NCI-H510A (cell line): ENCODE measurements around the gene MAP2K4.
A peak's percentile ranks its signal among the peaks of the same experiment; 100 is the strongest.
"Not testable (repeated sequence)": the region's sequence is repeated elsewhere in the genome, so short reads cannot be mapped to it uniquely, and the experiment has no call there.

ENCODE experiments used
- DNase-seq: peaks from one replicate; lab custom pipeline; 2025; lab: John Stamatoyannopoulos, UW

The MAP2K4 gene

DNA sequence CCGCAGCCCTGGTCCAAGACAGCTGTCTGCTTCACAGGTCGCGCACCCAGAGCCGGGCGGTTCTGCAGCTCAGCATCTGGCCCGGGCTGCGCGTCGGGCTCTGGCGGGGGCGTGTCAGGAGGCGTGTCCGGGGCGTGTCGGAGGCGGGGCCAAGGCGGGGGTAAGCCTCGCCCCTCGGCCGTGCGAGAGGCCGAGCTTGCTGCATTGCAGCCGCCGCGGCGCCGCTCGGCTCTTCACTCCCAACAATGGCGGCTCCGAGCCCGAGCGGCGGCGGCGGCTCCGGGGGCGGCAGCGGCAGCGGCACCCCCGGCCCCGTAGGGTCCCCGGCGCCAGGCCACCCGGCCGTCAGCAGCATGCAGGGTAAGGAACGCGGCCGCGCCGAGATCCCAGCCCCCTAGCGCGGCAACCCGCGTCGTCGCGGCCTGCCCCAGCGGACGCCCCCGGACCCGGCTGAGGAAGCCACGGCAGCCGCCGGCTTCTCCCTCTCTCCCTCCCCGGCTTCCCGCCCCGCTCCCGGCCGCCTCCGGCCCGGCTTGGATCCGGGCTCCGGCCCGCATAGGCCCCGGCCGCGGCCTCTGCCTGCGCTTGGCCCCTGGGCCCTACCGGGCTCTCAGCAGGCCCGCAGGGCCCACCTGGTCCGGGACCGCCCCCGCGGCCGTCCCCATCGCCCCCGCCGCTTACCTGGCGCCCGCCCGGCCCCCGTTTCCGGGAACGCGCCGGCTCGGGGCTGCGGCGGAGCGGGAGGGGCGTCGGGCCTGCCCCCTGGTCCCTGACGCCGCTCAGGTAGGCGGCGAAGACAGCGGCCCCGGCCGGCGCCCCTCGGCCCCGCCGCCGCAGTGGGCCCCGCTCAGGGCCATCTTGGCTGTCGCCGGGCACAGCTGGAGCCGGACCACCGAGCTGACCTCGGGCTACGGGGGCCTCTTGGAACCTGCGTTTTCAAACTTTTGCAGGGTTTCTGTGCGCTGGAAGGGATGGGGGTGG is at the start of gene MAP2K4:
MAP2K4 (plus strand) TSS at position 236 of the 981 bp plus-strand sequence; CDS start at position 246, 10 bp downstream.
- peak; percentile 73 for DNase-seq

DNA sequence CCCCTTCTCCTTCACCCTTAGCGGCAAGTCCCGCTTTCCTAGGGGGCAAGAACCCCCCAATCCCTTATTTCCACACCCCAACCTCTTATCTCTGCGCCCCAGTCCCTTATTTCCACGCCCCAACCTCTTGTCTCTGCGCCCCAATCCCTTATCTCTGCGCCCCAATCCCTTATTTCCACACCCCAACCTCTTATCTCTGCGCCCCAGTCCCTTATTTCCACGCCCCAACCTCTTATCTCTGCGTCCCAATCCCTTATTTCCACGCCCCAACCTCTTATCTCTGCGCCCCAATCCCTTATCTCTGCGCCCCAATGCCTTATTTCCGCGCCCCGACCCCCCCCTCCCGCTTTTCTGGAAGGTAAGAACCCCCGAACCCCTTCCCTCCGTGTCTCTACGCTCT is 47.9 kb upstream of the MAP2K4 start:
- DNase-seq = not testable (repeated sequence)

DNA sequence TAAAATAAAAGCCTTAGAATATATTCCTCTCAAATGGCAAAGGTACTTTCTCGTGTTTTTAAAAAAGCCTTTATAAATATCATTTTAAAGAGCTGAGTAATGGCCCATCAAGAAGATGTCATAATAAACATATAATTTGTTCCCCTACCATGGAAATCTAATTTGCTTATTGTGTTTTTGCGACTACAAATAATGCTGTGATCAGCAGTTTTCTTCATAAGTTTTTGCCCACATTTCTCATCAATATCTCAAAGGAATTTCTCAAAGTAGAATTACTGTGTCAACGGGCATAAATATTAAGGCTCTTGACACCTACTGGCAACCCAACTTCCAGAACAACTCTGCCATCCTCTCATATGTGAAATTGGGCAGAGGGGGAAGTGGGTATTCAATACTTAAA is 40.9 kb upstream of the MAP2K4 start:
- no peak for DNase-seq

DNA sequence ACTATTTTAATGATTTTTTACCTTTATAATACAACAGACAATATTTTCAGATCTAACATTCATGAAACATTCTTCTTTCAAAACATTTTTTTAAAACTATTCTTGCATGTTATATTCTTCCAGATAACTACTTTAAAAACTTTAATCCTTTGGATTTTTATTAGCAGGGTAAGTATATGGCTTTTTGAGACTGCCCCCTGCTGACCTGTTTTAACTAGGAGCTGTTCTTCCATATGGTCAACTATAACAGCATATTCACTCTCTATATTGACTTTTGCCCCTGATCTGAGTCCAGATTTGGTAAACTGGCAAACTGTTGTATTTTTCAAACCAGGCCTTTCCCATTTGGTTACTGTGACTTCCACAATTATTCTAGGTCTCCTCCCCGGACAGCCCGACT is 39.9 kb upstream of the MAP2K4 start:
- no peak for DNase-seq

DNA sequence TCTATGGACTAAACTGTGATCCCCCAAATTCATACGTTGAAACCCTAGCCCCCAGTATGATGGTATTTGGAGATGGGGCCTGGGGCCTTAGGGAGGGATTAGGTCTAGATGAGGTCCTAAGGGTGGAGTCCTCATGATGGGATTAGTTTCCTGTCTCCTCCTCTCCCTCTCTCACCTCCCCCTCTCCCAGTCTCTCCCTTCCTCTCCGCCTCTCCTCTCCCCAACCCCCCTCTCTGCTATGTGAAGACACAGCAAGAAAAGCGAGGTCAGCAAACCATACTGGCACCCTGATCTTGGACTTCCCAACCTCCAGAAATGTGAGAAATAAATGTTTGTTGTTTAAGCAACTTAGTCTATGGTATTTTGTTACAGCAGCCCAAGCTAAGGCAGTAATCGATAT is 38.8 kb upstream of the MAP2K4 start:
- DNase-seq = no peak

DNA sequence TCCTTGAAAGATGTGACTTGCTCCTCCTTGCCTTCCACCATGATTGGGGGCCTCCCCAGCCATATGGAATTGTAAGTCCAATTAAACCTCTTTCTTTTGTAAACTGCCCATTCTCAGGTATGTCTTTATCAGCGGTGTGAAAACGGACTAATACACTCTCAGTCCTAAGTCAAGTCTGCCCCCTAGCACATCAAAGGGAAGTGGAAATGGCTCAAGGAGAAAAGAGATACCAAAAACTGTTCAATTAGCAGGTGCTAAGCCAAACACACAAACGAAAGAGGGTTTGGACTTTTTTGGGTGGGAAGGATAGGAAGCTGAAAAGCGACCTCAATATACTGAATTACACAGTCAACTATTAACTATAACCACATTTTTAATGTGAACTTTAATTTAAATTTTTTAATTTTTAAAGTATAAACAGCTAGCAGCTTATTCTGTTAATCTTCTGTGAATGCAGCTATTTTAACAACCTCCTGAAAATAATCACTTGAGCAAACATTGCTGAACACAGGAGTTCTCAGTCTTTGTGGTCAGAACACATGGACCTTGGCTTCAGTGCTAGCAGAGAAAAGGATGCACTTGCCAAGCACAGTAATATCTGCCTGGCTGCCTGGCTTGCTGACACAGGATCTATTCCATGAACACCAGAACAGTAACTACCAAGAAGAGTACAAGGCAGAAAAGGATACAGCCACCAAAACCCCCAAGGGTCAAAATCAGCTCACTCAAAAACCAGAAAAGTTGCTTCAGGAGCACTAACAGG is 34.3 kb upstream of the MAP2K4 start:
- DNase-seq = no peak

DNA sequence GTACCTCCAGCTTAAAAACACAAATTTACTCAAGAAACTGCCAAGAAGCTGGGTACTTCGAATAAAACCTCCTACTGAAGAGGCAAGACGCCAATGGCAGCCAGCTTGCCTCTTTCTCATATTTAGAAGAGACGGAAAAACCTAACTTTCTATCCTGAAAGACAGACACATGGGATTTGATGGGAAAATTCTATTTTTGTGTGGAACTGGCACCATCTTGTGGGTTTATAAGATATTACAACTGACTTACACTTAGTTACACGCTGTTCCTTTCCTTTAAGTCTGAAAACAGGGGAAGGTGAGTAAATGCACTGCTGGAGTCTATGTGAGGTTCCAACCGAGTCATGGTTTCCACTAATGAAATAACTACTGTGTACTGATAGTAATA is 33.7 kb upstream of the MAP2K4 start:
- no peak for DNase-seq

DNA sequence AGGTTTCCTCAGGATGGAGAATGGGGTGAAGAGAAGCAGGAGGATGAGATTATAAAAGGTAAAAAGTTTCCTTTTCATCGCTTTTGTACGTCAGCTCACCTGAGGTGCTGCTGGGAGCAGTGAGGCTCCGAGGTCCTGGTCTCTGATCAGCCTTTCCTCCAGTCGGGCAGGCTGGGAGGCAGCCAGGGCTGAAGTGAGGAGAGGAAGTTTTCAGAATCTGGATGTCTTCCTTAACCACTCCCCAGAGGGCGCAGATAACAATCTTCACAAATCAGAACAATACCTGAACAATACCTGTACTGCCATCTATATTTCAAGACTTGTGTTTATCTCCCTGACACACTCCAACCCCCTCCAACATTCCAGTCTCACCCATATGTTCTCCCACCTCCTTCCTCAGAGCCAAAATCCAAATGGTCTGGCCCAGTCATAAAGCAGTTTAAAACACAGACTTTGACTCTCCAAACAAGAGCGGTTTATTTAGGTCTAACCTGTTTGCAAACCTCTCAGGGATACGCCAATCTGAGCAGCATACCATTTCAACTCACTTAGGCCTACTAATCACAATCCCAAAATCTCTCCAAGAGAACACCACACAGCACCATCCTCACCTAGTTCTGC is 30.2 kb upstream of the MAP2K4 start:
- DNase-seq = no peak

DNA sequence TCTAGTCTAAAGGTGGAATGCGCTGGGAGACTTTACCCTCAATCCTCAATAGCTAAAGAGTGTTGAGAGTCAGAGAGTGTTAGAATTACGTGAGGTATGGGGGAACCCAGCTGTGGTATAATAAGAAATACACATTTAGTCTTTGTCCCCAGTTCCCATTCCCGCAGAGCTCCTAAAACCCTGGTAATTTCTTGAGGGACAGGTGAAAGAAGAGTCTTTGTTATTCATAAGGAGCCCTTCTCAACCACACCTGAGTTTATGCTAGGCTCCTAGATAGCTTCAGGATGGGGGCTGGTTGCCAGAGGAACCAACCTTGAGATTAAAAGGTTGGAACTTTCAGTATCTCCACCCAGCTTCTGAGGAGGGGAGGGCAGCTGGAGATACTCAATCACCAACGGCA is 29.2 kb upstream of the MAP2K4 start:
- no peak for DNase-seq

DNA sequence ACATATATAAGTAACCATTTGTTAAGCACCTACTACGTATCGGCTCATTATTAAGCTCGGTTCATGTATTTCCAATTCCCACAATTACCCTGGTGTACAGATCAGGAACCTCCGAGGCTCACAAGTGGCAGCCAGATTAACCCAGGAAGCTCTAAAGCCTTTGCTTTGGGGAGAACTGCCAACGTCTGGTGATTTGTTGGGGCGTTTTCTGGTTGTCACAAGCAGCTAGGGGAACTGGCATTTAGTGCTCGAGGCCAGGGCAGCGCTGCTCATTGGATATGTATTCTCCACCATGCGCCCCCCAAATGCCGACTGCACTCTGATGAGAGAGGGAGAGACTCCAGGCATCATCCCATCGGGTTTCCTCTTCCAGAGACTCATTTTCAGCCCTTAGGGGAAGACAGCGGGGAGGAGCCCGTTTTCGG is 23.9 kb upstream of the MAP2K4 start:
- DNase-seq = no peak

DNA sequence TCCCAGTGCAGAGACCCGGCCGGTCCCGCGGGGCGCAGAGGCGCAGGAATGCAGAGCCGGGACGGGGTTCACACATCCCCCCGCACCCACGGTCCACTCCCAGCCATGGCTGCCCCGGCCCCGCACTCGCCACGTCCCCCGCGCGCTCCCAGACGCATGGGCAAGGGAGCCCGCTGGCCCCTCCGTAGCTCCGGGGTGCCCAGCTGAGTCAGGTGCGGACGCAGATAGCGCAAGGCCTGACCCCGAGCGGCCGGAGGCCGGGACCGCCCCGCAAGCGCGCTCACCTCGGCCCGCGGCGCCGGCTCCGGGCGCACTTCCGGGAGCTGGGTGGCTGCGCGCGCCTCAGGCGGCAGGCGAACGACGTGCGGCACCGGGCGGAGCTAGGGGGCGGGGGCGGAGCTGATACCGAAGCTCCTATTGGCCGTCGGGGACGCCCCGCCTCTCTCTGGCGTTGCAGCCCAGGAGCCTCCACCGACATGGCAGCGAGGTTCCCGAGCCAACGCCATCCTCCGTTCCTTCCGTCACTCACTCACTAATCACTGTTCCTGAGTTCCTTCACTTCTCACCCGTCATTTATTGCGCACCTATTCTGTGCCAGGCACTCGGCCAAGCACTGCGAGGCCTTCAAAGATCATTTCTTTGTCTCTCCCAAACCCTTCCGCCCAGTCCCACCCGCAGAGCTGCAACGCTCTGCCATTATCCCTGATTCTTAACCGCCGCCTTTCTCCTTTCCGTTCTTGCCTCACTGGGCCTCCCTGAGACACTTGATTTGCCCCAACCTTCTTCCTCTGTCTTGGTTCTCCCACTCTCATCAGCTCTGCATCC is 23.3 kb upstream of the MAP2K4 start, which contains the start of gene ZNF18:
ZNF18 (minus strand) TSS at position 329 of the 825 bp plus-strand sequence. CDS start 4,646 bp downstream, outside the sequence.
- peak; percentile 86 for DNase-seq

DNA sequence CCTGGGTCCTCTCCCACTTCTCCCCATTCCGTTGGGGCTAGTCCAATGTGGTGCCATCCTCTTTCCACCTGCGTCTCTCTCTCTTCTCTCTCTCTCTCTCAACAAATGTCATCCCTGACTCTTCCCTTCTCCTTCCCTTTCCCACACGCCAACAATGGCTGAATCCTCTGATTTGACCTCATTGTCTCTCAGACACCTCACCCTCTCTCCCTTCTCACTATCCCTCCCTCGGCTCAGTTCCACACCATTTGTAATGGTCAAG is 22.8 kb upstream of the MAP2K4 start:
- no peak for DNase-seq

DNA sequence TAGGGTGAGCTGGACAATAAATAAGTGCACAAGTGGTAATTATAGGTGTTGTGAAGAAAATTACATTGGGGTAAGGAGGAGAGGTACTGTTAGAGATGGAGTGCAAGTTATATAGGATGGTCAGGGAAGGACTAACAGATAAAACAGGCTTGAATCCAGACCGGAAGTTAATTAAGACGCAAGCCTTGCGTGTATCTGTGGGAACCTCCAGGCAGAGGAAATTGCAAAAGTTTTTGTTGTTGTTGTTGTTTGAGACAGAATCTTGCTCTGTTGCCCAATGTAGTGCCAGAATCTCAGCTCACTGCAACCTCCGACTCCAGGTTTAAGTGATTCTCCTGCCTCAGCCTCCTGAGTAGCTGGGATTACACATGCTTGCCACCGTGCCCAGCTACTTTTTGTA is 21.0 kb upstream of the MAP2K4 start:
- DNase-seq = no peak

DNA sequence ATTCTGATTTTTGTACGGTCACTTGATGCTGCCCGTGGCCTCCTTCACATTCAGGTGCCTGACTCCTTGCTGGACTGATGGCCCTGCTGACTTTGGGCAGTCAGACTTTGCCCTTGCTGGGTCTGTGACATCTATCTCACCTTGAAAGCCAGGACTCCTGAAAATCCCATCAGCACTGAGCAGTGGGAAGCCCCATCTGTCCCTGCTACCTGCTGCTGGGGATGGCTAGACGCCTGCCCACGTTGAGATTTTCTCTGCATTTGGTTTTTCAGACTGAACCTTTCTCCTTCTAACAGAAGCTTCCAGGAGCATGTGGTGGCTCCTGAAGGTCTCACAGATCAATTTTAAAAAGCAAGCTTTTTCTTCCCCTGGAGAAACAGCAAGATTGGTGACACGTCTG is 13.2 kb upstream of the MAP2K4 start:
- no peak for DNase-seq

DNA sequence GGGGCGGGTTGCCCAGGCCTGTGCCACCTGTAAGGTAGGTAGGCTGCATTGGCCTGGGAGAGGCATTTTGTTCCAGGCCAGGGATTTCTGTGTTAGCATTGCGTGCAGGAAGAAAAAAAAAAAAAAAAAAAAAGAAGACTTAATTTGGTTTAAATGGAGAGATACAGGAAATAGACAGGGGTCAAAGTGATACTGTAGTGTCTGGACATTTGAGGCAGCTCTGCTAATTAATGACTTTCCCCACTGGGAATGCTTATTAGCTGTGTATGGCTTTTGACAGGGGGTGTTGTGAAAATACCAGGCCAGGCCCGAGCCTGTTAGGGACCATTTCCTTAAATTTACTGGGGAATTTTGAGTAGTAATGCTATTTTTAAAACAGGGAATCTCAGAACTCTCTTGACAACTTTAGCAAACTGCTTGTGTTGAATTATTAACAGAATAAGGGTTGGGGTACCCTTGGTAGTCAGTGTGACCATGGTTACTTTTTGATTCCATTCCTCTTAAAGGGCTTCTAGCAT is 1.0 kb downstream of the MAP2K4 start:
- no peak for DNase-seq

DNA sequence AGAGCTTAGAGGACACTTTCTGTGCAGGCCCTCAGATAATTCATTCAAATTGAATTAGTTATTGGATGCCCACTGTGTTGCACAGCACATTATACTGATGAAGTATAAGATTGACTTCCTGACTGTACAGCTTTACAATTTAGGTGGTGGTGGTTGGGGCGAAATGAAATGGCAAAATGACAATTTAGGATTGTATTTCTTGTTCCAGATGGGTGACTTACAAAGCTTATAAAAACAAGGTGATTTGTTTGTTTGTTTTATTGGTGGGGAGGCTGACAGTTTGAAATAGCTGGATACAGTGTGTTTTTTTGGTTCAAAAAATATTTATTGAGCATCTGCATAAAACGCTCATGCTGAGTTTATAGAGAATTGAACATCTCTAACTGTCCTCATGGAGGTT is 1.6 kb downstream of the MAP2K4 start:
- DNase-seq = no peak

DNA sequence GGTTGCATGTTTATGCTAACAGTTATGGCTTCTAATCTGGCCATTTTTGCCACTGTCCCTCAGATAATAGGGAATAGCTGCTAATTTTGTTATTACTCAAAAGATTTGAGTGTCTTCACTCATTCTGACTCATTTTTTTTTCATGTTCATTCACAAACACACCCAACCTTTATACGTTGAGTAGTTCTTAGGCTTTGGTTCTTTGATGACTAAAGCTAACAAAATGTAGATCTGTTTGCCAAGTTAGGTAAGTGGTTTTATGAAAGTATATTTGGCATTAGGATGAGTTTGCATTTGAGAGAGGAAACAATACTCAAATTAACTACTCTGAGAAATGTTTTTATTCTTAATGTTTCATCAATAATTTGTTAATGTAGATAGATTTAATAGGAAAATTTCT is 3.6 kb downstream of the MAP2K4 start:
- DNase-seq = no peak

DNA sequence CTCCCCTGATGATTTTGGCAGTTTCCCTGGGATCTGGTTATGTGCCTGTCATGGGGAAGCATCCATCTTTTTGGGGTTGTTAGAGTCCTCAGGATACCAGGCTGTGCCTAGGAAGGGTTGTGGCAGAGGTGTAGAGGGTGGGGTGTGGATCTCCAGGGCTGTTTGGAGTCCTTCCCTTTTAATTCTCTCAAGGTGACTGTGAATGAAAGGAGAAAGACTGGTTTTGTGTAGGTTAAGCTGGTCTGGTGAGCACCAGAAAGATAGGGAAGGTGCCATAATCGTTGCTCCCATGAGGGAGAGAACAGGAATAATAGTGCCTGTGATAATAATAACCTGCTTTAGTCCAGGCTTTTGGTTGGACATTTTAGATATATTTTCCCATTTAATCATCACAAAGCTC is 7.0 kb downstream of the MAP2K4 start:
- no peak for DNase-seq

DNA sequence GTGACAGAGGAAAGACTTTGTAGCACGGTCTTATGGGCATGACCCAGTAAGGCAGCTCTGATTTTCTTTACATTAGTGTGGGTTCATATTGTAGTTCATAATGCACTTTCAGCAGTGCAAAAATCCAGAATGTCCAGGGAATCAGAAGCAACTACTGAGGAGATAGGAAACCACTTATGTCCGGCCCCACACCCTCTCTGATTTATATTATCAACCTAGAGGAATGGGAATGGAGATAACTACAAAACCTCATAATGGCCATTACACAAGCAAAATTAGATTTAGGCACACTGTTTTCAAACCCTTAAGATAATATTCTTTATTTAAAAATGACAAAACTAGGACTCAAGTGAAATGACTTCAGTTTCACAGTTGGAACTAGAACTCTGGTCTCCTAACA is 7.9 kb downstream of the MAP2K4 start:
- no peak for DNase-seq

DNA sequence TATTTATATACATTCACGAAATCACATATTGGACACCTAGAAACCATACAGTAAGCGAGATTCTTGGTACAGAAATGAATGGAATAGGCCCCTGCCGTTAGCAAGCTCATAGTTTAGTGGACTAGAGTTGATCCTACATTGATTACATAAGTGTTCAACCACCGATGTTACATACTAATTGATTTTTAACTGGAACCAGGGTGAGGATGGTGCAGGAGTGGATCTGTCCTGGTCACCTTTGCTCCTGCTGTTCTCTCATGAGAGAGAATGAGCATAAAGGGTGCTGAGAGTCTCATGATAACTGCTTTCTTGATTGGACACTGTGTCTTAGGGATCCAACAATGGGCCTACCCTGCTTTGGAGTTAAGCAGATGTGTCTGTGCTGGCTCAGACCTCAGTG is 13.9 kb downstream of the MAP2K4 start:
- no peak for DNase-seq

DNA sequence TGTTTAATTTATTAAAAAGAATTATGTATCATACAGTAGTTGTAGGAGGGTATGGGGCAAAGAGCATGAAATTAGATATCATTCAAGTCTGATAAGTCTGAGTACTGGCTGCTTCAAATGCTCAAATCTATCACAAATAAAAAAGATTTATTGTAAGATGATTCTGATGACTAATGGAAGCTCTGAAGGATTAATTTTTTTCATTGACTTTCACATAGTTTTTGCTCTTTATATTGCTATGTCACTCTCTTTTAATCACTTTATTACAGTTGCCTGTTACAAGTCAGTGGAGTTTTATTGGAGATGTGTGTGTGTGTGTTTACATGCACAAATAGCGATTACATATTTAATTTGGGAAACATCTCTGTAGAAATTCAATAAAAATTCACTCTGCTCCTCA is 15.0 kb downstream of the MAP2K4 start:
- no peak for DNase-seq

DNA sequence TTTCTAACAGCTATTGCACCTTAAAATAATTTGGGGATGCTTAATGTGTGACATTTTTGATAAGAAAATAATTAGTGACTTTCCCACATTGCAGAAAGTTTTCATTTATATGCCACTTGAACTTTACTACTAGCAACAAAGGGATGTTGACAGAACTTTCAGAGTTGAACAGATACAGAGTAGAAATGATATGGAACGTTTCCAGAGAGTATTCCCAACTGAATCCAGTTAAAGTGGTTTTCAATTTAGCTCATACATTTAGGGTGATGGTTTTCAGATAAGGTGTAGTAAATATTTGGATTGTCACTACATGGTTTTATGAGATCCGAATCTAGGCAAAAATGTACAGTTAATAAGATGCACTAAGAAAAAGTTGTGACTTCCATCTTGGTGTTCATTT is 17.3 kb downstream of the MAP2K4 start:
- DNase-seq = no peak
